Measurements from ENCODE around the gene DIAPH2.

- TF ChIP-seq POLR2AphosphoS5 (IDR thresholded peaks at IDR 0.05; ENCODE audit: low read depth, low read length) (no peak), POLR2A (IDR thresholded peaks at IDR 0.05; ENCODE audit: low read depth, low read length) (no peak)
Measured at GRCh38 chrX:97529536-97530200, 845.0 kb downstream of the DIAPH2 start.

Measured in GM12891 (cell line).